WI38 (cell line): ENCODE data around the gene B4GAT1.
"Not testable (repeated sequence)": the region's sequence is repeated elsewhere in the genome, so short reads cannot be mapped to it uniquely, and the experiment has no call there.

Experiments used
- H3K4me3 ChIP-seq: 2 replicates; pipeline ENCODE4 v1.5.1; 2011; ENCODE audit warnings: low read depth, mild to moderate bottlenecking, control low read depth, low read length
- TF ChIP-seq, protein P1 (sequence below): IDR thresholded peaks from 2 replicates; pipeline ENCODE4 v1.5.1; 2012; ENCODE audit warnings: low read depth, mild to moderate bottlenecking, control low read depth, low read length

The B4GAT1 gene

DNA sequence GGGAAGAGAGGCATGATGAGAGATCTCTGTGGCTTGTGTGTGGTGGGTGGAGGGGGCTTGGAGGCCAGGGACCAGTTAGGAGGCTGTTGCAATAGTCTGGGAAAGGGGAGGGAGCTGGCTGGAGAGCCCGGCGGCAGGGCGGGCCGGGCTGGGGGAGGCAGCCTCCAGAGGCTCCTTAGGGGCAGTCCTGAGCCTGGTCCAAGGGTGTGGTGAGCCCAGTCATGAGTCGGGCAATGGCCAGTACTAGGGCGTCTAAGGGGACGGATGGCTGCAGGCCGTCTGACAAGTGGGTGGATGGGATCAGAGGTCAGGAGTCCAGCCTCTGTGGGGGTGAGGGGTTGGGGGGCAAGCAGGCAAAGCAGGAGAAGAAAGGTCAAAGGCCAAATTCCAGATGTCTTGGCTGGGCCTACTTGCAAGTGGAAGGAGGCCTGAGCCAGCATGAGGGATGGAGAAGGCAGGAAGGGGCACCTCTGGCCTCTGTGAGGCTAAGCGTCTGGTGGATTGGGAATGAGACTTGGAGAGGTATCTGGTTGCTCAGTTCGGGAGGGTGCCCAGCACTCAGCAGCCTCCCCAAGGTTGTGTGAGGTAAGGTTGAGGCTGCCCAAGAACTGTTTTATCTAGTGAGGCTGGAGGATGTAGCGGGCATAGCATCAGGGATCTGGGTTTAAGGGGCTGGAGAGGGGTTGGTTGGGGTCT is 24.5 kb downstream of the B4GAT1 start:
- TF ChIP-seq, protein P1, sequence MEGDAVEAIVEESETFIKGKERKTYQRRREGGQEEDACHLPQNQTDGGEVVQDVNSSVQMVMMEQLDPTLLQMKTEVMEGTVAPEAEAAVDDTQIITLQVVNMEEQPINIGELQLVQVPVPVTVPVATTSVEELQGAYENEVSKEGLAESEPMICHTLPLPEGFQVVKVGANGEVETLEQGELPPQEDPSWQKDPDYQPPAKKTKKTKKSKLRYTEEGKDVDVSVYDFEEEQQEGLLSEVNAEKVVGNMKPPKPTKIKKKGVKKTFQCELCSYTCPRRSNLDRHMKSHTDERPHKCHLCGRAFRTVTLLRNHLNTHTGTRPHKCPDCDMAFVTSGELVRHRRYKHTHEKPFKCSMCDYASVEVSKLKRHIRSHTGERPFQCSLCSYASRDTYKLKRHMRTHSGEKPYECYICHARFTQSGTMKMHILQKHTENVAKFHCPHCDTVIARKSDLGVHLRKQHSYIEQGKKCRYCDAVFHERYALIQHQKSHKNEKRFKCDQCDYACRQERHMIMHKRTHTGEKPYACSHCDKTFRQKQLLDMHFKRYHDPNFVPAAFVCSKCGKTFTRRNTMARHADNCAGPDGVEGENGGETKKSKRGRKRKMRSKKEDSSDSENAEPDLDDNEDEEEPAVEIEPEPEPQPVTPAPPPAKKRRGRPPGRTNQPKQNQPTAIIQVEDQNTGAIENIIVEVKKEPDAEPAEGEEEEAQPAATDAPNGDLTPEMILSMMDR: no peak
- H3K4me3 ChIP-seq: no peak overlapping the region

DNA sequence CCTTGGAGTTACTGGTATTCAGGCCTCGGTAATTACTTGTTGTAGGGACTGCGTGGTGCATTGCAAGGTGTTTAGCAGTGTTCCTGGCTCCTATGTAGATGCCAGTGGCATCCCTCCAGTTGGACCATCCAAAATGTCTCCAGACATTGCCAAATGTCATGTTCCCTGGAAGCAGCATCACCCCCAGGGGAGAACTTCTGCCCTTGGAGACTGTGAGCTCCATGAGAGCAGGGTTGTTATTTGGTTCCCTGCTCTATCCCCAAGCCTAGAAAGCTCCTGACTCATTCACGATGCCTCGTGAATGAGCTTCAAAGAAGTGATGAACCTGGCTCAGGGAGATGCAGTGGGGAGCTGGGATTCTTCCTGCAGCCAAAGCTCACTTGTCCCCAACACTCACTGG is 25.8 kb downstream of the B4GAT1 start:
- no peak overlapping the region for H3K4me3 ChIP-seq
- TF ChIP-seq, protein P1: no peak

DNA sequence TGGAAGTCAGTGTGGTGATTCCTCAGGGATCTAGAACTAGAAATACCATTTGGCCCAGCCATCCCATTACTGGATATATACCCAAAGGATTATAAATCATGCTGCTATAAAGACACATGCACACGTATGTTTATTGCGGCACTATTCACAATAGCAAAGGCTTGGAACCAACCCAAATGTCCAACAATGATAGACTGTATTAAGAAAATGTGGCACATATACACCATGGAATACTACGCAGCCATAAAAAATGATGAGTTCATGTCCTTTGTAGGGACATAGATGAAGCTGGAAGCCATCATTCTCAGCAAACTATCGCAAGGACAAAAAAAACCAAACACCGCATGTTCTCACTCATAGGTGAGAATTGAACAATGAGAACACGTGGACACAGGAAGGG is 26.7 kb downstream of the B4GAT1 start:
- H3K4me3 ChIP-seq: not testable (repeated sequence)

DNA sequence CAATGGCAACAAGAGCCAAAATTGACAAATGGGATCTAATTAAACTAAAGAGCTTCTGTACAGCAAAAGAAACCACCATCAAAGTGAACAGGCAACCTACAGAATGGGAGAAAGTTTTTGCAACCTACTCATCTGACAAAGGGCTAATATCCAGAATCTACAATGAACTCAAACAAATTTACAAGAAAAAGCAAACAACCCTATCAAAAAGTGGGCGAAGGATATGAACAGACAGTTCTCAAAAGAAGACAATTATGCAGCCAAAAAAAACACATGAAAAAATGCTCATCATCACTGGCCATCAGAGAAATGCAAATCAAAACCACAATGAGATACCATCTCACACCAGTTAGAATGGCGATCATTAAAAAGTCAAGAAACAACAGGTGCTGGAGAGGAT is 27.1 kb downstream of the B4GAT1 start:
- not testable (repeated sequence) for H3K4me3 ChIP-seq

DNA sequence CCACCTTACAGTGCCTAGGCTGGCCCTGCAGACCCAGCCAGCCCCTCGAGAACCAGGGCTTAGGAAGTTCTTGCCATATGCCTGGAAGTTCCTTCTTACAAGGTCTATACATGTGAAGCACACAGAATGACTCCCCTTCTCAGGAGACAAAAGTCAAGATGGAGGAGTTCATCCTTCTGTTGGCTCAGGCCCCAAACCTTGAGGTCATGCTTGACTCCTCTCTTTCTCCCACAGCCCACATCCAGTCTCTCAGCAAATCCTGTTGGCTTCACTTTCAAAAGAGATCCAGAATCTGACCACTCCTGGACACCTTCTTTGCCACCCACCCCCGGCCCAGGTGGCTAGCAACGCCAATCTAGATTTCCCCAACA is 28.8 kb downstream of the B4GAT1 start:
- no peak overlapping the region for H3K4me3 ChIP-seq
- TF ChIP-seq, protein P1: no peak

DNA sequence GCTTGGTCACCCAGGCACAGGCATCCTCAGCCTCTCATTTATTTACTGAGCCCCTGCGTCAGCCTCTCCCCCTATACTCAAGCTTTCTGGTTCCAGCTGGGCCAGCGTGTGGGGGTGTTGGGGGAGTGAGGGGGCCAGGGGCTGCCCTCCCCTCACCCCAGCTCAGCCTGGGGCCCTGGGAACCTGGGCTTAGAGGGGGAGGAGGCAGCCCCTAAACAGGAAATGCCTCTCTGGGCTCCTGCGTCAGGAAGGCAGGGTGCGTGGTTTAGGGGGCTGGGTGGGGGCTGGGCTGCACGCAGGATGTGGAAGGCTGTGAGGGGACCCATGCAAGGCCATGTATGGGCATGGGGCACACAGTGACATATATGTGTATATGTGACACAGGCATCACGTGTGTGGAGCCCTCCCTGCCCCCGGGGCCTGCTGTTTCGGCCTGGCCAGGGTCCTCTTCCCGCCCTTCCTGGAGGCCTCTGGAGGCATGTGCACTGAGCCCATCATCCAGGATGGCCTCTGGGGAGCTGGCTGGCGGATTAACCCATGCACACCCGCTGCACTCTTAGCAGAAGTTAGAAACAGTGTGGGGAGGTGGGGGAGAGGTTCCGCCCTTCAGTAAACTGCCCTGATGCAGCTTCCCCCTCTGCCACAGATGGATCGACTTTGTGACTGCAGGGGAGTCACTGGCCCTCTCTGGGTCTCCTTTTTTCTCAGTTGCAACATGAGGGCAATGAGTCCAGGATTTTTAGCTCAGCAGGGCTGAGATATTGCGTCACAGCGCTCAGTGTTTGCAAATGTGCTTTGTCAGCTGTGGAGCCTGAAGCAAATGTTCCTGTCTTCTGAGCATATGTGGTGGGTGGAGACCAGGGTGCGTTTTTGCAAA is 29.5 kb downstream of the B4GAT1 start:
- H3K4me3 ChIP-seq: 0 out of 2 replicates have a peak overlapping the region, but pooled peaks have one; percentile 2
- TF ChIP-seq, protein P1: no peak

DNA sequence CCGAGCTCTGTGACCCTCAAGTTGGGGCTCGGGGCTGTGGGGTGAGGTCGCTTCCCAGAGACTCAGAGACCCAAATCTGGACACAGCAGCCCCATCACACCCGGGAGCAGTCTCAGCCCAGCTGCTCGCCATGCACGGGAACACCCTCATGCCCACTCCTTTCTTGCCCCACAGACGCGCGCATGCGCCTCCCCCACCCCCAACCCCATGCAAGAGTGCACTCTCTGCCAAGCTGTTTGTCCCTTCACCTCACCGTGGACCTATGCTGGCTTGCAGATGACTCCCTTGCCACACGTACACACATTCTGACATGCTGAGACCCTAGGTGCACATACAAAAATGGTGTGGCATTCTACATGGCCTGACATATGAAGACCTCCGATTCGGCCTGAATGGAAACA is 30.1 kb downstream of the B4GAT1 start:
- TF ChIP-seq, protein P1: no peak
- H3K4me3 ChIP-seq: peak overlapping the region; percentile 20; the same call in 1 of the 2 replicates

DNA sequence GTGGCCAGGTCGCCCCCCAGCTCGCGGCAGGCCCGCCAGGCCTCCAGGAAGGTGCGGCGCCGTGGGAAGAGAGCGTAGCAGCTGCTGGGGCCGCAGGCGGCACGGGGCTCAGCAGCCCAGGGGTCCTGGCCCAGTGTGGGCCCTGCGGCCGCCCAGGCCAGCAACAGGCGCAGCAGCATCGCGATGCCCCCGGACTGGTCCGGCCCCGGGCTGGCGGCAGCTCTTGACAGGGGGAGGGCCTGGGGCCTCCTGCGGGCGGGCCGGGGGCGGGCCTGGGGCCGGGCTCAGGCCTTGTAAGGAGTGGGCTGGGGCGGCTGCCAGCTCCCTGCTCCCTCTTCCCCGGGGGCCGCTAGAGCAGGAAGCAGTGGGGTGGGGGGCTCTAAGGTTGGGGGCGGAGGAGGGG is 30.6 kb downstream of the B4GAT1 start, which contains the start of gene CD248:
CD248 (minus strand) TSS at position 196 of the 403 bp plus-strand sequence; CDS start at position 179, 17 bp downstream.
- TF ChIP-seq, protein P1: no peak
- H3K4me3 ChIP-seq: peak within 1 kb of the TSS; percentile 58
